ENCODE results near the gene NPR3.

- TF ChIP-seq CTCF (conservative IDR thresholded peaks at IDR 0.05; ENCODE audit: low read depth in 2 of 2) (no peak), POLR2AphosphoS5 (IDR thresholded peaks at IDR 0.05; ENCODE audit: low read depth) (no peak)
Measured at GRCh38 chr5:32684260-32684659, 26.9 kb upstream of the NPR3 start.

Measured in GM23338 (cell line).